Activated T-helper 9 cell treated with anti-CD3 and anti-CD28 coated beads, Interleukin-2, amount 50 U/mL, for 16 hours (primary cell): ENCODE measurements around the gene TCTN2.

Experiments
- DNase-seq: peaks from one replicate; pipeline ENCODE4 v3.0.0-alpha.2; 2020; ENCODE audit warnings: low read depth

TCTN2 gene

GRCh38 chr12:123686636-123687190 is 15.8 kb downstream of the TCTN2 start:
- no peak for DNase-seq

GRCh38 chr12:123690191-123690840 is 19.4 kb downstream of the TCTN2 start:
- no peak for DNase-seq

DNA sequence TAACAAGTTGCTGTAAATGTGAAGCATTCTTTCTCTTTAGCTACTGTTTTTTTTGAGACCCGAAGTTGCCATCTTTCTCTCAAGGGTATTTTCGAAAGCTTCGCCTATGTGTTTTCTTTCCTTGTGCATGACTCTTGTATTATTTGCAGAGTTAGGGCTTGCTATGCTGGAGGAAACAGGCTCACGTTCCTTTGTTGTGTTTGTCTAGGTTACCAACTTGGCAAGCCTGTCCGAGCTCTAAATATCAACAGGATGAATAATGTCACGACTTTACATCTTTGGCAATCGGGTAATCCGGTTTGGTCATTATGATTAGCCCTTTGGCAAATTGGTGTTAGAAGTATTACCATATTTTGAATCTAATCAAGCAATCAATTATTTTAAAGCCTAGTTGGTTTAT is 25.3 kb downstream of the TCTN2 start:
- DNase-seq, result no peak

DNA sequence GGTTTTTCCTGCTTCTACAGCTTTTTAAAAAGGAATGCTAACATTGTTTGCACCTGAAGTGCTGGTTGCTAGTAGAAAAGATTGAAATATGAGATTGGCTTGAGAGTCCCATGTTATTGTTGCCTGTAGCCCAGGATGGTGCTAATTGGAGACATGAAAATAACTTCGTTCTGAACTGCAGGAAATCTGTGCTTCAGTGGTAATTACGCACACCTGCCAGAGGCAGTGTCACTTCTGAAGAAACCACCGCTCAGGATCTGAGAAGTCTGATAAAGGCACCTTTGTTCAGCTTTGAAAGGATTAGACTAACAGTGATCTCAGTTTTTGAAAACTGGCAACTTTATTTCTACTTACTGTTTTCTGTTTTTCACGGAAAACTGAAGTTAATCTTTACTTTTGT is 25.7 kb downstream of the TCTN2 start:
- DNase-seq, result no peak

DNA sequence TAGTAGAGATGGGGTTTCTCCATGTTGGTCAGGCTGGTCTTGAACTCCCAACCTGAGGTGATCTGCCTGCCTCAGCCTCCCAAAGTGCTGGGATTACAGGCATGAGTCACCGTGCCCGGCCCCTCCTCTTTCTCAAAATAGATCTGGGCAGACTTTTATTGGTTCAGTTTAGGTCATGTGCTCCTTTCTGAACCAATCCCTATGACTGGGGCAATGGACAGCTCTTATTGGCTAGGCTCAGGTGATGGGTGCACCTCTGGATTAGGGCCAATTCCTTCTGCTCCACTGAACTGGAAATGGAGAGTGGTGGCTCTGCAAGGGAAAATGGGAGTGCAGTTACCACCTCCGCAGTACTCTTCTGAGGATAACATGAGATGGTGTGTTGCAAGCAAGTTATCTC is 35.0 kb downstream of the TCTN2 start:
- no peak for DNase-seq

DNA sequence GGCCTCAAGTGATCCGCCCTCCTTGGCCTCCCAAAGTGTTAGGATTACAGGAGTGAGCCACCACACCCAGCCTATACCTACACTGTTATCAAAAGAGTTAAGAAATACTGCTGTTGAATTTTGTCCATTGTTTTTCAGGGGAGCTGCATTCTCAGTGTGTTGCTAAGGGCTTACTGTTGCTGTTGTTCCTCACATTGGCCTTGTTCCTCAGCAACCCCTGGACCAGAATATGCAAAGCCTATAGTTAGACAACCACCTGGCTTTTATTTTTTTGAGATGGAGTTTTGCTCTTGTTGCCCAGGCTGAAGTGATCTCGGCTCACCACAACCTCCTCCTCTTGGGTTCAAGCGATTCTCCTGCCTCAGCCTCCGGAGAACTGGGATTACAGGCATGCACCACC is 36.6 kb downstream of the TCTN2 start:
- DNase-seq, result no peak

DNA sequence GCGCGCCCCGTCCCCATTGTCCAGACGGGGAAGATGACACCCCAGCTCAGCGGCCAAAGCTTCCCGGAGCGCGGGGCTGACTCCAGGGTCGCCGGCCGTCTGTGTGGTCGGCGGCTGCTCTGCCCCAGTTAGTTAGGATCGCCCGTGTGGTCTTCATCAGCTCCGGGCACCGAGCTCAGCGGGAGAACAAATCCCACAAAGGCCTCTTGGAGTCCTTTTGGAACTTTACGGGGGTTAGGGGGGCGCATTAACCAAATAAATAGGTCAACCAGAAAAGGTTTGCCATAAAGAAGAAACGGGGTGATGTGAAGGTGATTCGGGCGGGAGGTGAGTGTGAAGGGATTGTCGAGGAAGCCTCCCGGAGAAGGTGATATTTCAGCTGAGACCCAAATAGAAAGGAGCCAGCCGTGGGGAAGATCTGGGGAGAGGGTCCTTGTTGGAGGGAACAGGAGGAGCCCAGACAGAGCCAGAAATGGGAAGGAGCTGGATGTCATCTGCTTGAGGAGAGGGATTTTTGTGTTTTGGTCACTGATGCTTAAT is 41.9 kb downstream of the TCTN2 start:
- DNase-seq, result no peak

DNA sequence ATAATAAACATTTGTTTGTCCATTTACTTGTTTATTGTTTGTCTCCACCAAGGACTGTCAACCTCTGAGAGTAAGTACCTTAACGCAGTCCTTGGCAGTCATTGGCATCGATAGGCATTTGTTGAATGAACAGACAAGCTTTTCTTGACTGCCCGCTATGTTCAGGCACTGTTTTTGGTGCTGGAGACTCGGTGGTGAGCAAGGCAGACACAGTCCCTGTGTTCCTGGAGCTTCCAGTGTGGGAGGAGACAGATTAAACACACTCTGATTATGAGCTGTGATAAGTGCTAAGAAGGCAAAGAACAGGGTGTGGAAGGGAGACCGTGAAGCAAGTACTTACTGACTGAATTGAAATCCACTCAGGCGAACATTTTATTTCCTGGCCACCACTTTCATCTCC is 42.5 kb downstream of the TCTN2 start:
- no peak for DNase-seq

- no peak for DNase-seq
These were observed 43.1 kb downstream of the TCTN2 start for GRCh38 chr12:123713823-123714585.

- no peak for DNase-seq
These were observed 44.3 kb downstream of the TCTN2 start for GRCh38 chr12:123715195-123715594.

GRCh38 chr12:123717350-123717749 is 46.4 kb downstream of the TCTN2 start:
- no peak for DNase-seq

DNA sequence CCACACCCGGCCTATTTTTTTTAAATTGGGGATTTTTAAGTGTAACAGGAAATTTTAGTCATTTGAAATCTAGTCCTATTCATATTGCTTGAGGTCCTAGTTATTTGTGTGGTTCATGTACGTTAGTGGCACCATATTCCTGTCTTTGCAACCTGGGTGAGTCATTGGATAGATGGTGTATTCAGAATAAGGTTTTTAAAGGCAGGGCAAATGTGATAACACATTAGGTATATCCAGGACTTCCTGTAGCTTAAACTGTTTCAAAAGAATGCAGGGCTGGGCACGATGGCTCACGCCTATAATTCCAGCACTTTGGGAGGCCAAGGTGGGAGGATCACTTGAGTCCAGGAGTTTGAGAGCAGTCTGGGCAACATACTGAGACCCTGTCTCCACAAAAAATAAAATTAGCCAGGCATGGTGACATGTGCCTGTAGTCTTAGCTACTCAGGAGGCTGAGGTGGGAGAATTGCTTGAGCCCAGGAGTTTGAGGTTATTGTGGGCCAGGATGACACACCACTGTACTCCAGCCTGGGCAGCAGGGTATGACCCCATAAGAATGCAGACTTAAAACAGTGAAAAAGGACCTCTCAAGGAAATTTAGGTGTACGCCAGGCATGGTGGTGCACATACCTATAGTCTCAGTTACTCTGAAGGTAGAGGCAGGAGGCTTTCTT is 49.4 kb downstream of the TCTN2 start:
- DNase-seq, result no peak

- no peak for DNase-seq
These were observed 50.3 kb downstream of the TCTN2 start for GRCh38 chr12:123721245-123721644.

DNA sequence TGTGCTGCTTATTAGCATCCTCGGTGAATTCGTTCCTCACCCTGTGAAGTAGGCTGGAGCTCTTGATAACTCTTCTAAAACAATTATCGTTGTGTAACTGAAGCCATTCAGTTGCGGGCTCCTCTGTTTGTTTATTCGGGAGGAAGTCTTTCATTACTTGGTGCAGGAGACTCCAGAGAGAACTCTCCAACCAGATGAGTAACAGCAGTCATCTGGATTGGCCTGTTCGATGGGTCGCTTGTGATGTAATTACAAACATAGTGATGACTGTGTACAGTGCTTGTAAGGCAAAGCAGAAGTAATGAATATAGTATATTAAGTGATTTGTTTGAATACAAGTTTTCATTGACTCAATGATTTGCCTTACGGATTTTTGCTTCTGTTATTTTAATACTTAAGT is 52.1 kb downstream of the TCTN2 start:
- DNase-seq, result no peak

GRCh38 chr12:123723765-123724164 is 52.9 kb downstream of the TCTN2 start:
- no peak for DNase-seq

- no peak for DNase-seq
These were observed 55.3 kb downstream of the TCTN2 start for GRCh38 chr12:123726244-123726643.

DNA sequence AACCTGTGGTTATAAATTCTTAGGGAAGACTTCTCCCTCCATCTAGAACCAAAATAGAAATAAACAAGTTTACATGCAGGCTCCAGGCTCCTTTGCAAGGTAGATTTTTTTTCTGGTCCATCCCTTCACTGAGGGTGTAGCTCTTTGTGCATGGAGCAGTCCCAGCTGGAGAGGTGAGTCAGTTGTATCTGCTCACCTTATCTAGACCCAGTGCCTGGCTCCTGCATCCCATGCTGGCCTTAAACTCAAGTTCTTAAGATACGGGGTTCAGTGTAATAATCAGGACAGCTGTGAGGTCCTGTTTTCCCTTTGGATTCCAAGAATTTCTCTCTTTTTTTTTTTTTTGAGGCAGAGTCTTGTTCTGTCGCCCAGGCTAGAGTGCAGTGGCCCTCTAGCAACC is 56.0 kb downstream of the TCTN2 start:
- DNase-seq, result no peak

- DNase-seq, result no peak
These were observed 57.0 kb downstream of the TCTN2 start for GRCh38 chr12:123727878-123728277.

- DNase-seq, result no peak
These were observed 60.7 kb downstream of the TCTN2 start for GRCh38 chr12:123731596-123731995.

- no peak for DNase-seq
These were observed 61.3 kb downstream of the TCTN2 start for GRCh38 chr12:123732251-123732650.

DNA sequence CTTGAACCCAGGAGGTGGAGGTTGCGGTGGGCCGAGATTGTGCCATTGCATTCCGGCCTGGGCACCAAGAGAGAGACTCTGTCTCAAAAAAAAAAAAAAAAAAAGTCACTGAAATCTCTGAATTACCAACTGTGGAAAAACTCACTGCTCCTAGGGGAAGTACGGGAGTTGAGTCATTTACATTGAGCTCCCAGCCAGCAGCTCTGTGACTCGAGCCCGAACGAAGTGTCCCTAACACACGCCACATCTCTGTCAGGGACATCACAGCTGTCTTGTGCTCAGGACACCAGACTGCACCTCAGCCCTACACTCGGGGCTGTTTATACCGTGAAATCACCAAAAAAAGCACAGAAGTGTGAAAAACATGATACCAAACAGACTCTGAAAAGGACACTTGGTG is 62.3 kb downstream of the TCTN2 start:
- DNase-seq, result no peak

GRCh38 chr12:123734268-123734667 is 63.4 kb downstream of the TCTN2 start:
- no peak for DNase-seq
